Measurements from ENCODE around the gene FAM78B. TPM values are rescaled to one million over a fixed set of nuclear protein-coding genes. Genes with fewer than 3 reads are reported as not detected.

Gene FAM78B
- total RNA-seq, 1 donor from 2014 or later, result 2.9 TPM

- no peaks in the 10 kb centered on the region for H3K9me3 Mint-ChIP-seq
- H3K4me3 Mint-ChIP-seq, result no peak overlapping the region
- H3K36me3 Mint-ChIP-seq, result no peaks in the 10 kb centered on the region
- no peak overlapping the region for H3K27ac Mint-ChIP-seq
- peaks cover 3% of the 10 kb centered on the region for H3K4me1 Mint-ChIP-seq (ENCODE audit: unreplicated experiment)
- TF ChIP-seq, protein P1, sequence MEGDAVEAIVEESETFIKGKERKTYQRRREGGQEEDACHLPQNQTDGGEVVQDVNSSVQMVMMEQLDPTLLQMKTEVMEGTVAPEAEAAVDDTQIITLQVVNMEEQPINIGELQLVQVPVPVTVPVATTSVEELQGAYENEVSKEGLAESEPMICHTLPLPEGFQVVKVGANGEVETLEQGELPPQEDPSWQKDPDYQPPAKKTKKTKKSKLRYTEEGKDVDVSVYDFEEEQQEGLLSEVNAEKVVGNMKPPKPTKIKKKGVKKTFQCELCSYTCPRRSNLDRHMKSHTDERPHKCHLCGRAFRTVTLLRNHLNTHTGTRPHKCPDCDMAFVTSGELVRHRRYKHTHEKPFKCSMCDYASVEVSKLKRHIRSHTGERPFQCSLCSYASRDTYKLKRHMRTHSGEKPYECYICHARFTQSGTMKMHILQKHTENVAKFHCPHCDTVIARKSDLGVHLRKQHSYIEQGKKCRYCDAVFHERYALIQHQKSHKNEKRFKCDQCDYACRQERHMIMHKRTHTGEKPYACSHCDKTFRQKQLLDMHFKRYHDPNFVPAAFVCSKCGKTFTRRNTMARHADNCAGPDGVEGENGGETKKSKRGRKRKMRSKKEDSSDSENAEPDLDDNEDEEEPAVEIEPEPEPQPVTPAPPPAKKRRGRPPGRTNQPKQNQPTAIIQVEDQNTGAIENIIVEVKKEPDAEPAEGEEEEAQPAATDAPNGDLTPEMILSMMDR (conservative IDR thresholded peaks at IDR 0.05), result no peak
- H3K27me3 Mint-ChIP-seq, result peaks cover 28% of the 10 kb centered on the region
- DNase-seq (ENCODE audit: extremely low spot score, unreplicated experiment), result no peak
Measured at GRCh38 chr1:166040202-166040997, 126.4 kb downstream of the FAM78B start.

GRCh38 chr1:166039436-166040201 lies 127.2 kb downstream of the FAM78B start:
- H3K36me3 Mint-ChIP-seq, result no peaks in the 10 kb centered on the region
- TF ChIP-seq, protein P1 (conservative IDR thresholded peaks at IDR 0.05), result no peak
- peaks cover 3% of the 10 kb centered on the region for H3K4me1 Mint-ChIP-seq (ENCODE audit: unreplicated experiment)
- no peak overlapping the region for H3K27ac Mint-ChIP-seq
- no peak overlapping the region for H3K4me3 Mint-ChIP-seq
- no peak for DNase-seq (ENCODE audit: extremely low spot score, unreplicated experiment)
- H3K9me3 Mint-ChIP-seq, result no peaks in the 10 kb centered on the region
- H3K27me3 Mint-ChIP-seq, result peaks cover 26% of the 10 kb centered on the region

DNA sequence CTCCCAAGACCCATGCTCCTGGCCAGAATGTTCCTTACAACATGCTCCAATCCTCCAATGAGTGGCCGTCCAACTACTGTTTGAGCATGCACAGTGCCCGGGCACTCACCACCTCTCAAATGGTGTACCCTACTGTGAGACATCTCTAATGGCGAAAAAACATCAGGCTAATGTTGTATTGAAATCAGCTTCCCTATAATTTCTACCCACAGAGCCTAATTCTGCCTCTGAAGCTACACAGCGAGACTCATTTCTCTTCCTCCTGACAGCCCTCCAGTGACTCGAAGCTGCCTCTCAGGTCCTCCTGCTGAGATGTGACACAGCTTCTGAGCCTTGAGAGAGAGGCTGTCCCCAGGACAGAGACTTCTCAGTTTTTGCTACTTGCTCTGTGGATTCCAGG lies 130.7 kb downstream of the FAM78B start:
- Mint-ChIP-seq H3K36me3 (no peaks in the 10 kb centered on the region), H3K4me1 (ENCODE audit: unreplicated experiment) (peaks cover 3% of the 10 kb centered on the region), H3K4me3 (no peak overlapping the region), H3K27ac (no peak overlapping the region), H3K27me3 (peaks cover 18% of the 10 kb centered on the region), H3K9me3 (no peaks in the 10 kb centered on the region)
- TF ChIP-seq, protein P1 (conservative IDR thresholded peaks at IDR 0.05), result no peak
- no peak for DNase-seq (ENCODE audit: extremely low spot score, unreplicated experiment)

- Mint-ChIP-seq H3K4me1 (ENCODE audit: unreplicated experiment) (peaks cover 3% of the 10 kb centered on the region), H3K9me3 (no peaks in the 10 kb centered on the region), H3K27ac (no peak overlapping the region), H3K27me3 (peaks cover 12% of the 10 kb centered on the region), H3K36me3 (no peaks in the 10 kb centered on the region), H3K4me3 (no peak overlapping the region)
- TF ChIP-seq, protein P1 (conservative IDR thresholded peaks at IDR 0.05), result no peak
- no peak for DNase-seq (ENCODE audit: extremely low spot score, unreplicated experiment)
Measured at GRCh38 chr1:166032572-166033371, 134.0 kb downstream of the FAM78B start.

GRCh38 chr1:166031932-166032571 lies 134.7 kb downstream of the FAM78B start:
- Mint-ChIP-seq H3K4me1 (ENCODE audit: unreplicated experiment) (peaks cover 3% of the 10 kb centered on the region), H3K4me3 (no peak overlapping the region), H3K27ac (no peak overlapping the region), H3K27me3 (peaks cover 17% of the 10 kb centered on the region), H3K36me3 (no peaks in the 10 kb centered on the region), H3K9me3 (no peaks in the 10 kb centered on the region)
- TF ChIP-seq, protein P1 (conservative IDR thresholded peaks at IDR 0.05), result no peak
- DNase-seq (ENCODE audit: extremely low spot score, unreplicated experiment), result no peak

Measured in type B pancreatic cell (in vitro differentiated cells).